IMR-90 (cell line): Measurements from ENCODE around the gene SYS1. TPM values are rescaled to one million over a fixed set of nuclear protein-coding genes. Genes with fewer than 3 reads are reported as not detected.

Experiments used
- ATAC-seq: fragments of 200-7000 bp; cut with Tn5 transposase; 2 replicates; pipeline ENCODE4 v1.9.1; 2020; ENCODE audit warnings: low read depth, mild to moderate bottlenecking, moderate library complexity
- BruUV-seq: library from RNA; stranded (reverse); fragments of 400-500 nt; replicated peaks from 2 replicates; lab custom pipeline; 2021; lab: Mats Ljungman, UMichigan
- CTCF ChIA-PET: fragments of 300-600 bp; formaldehyde crosslinking; extraction: SDS; loops from one replicate; lab custom pipeline; 2021; ENCODE audit warnings: antibody characterized with exemption; lab: Yijun Ruan, JAX
- POLR2A ChIA-PET: fragments of 300-600 bp; sonication (Branson Sonifier 250); formaldehyde crosslinking; loops from one replicate; lab custom pipeline; 2022; ENCODE audit warnings: antibody characterized with exemption; ENCODE audit not compliant: unreplicated experiment; lab: Charles Lee
- DNase-seq: peaks from one replicate; pipeline ENCODE4 v3.0.0; 2013
- H2AFZ ChIP-seq: replicated peaks from 2 replicates; pipeline ENCODE3; 2013; ENCODE audit warnings: low read length, mild to moderate bottlenecking; ENCODE audit not compliant: poor library complexity
- H2AK5ac ChIP-seq: 2 replicates; pipeline ENCODE4 v1.6.1; 2013; ENCODE audit warnings: low read depth, low read length, inconsistent platforms
- H2AK9ac ChIP-seq: replicated peaks from 2 replicates; pipeline ENCODE3; 2013; ENCODE audit warnings: mild to moderate bottlenecking, low read depth, low read length, moderate library complexity; ENCODE audit not compliant: poor library complexity
- H2BK120ac ChIP-seq: 2 replicates; pipeline ENCODE4 v1.6.1; 2013; ENCODE audit warnings: low read depth, low read length, inconsistent platforms
- H2BK15ac ChIP-seq: 3 replicates; pipeline ENCODE4 v1.6.1; 2013; ENCODE audit warnings: low read depth, low read length, inconsistent platforms
- H2BK20ac ChIP-seq: 2 replicates; pipeline ENCODE4 v1.6.1; 2013; ENCODE audit warnings: low read depth, mild to moderate bottlenecking, inconsistent platforms, low read length, moderate library complexity
- H2BK5ac ChIP-seq: 2 replicates; pipeline ENCODE4 v1.6.1; 2013; ENCODE audit warnings: mild to moderate bottlenecking, low read depth, low read length, inconsistent platforms; ENCODE audit not compliant: poor library complexity, severe bottlenecking
- H3K14ac ChIP-seq: replicated peaks from 2 replicates; pipeline ENCODE4 v1.6.1; 2013; ENCODE audit warnings: low read depth, low read length, inconsistent platforms
- H3K18ac ChIP-seq: 2 replicates; pipeline ENCODE4 v1.6.1; 2013; ENCODE audit warnings: low read depth, low read length, control low read depth
- H3K23ac ChIP-seq: 2 replicates; pipeline ENCODE4 v1.6.1; 2013; ENCODE audit warnings: low read depth, low read length, inconsistent platforms
- H3K27ac ChIP-seq: 2 replicates; pipeline ENCODE4 v1.5.1; 2013; ENCODE audit warnings: mild to moderate bottlenecking, control low read depth, low read length; ENCODE audit not compliant: insufficient read depth
- H3K27me3 ChIP-seq: 2 replicates; pipeline ENCODE4 v1.6.1; 2013; ENCODE audit warnings: low read length; ENCODE audit not compliant: control insufficient read depth, insufficient read depth
- H3K36me3 ChIP-seq: 2 replicates; pipeline ENCODE4 v1.6.1; 2013; ENCODE audit warnings: low read length, mixed read lengths; ENCODE audit not compliant: control insufficient read depth, insufficient read depth
- H3K4ac ChIP-seq: 2 replicates; pipeline ENCODE4 v1.6.1; 2013; ENCODE audit warnings: low read depth, low read length, inconsistent platforms
- H3K4me1 ChIP-seq: 2 replicates; pipeline ENCODE4 v1.6.1; 2013; ENCODE audit warnings: low read length, mixed read lengths; ENCODE audit not compliant: control insufficient read depth, insufficient read depth
- H3K4me2 ChIP-seq: 2 replicates; pipeline ENCODE4 v1.6.1; 2013; ENCODE audit warnings: low read depth, mild to moderate bottlenecking, control low read depth, low read length, moderate library complexity
- H3K4me3 ChIP-seq: 2 replicates; pipeline ENCODE4 v1.5.1; 2013; ENCODE audit warnings: low read depth, mild to moderate bottlenecking, control low read depth, low read length, moderate library complexity; ENCODE audit not compliant: insufficient read depth
- H3K56ac ChIP-seq: 2 replicates; pipeline ENCODE4 v1.6.1; 2013; ENCODE audit warnings: low read length, inconsistent platforms; ENCODE audit not compliant: insufficient read depth; ENCODE audit errors: extremely low read depth
- H3K79me1 ChIP-seq, 2 experiments: 2 replicates each; pipeline ENCODE4 v1.6.1; 2013; ENCODE audit warnings: low read length in 2 of 2, inconsistent platforms in 1 of 2, low read depth in 1 of 2
- H3K9ac ChIP-seq: 2 replicates; pipeline ENCODE4 v1.6.1; 2013; ENCODE audit warnings: low read depth, low read length, control low read depth
- H3K9me1 ChIP-seq: 2 replicates; pipeline ENCODE4 v1.6.1; 2013; ENCODE audit warnings: low read length, inconsistent platforms; ENCODE audit not compliant: insufficient read depth
- H3K9me3 ChIP-seq: 2 replicates; pipeline ENCODE4 v1.6.1; 2013; ENCODE audit warnings: low read length; ENCODE audit not compliant: control insufficient read depth, insufficient read depth
- H4K20me1 ChIP-seq: 2 replicates; pipeline ENCODE4 v1.6.1; 2013; ENCODE audit warnings: low read length, inconsistent platforms; ENCODE audit not compliant: insufficient read depth
- H4K5ac ChIP-seq: 2 replicates; pipeline ENCODE4 v1.6.1; 2013; ENCODE audit warnings: mild to moderate bottlenecking, low read depth, low read length, control low read depth
- H4K8ac ChIP-seq, 2 experiments: 2 replicates each; pipeline ENCODE4 v1.6.1; 2013; ENCODE audit warnings: low read depth in 2 of 2, low read length in 2 of 2, control low read depth in 1 of 2, inconsistent platforms in 1 of 2
- H4K91ac ChIP-seq: 2 replicates; pipeline ENCODE4 v1.6.1; 2013; ENCODE audit warnings: low read depth, low read length, inconsistent platforms; ENCODE audit not compliant: insufficient read depth
- BHLHE40 ChIP-seq: fragments of 150-350 bp; IDR thresholded peaks from 2 replicates; pipeline ENCODE4 v1.6.1; 2016; ENCODE audit warnings: mild to moderate bottlenecking, low read depth, low read length
- CHD1 ChIP-seq: IDR thresholded peaks from 2 replicates; pipeline ENCODE4 v1.6.1; 2012; ENCODE audit warnings: low read depth, low read length, improper control_type of control experiment
- FOS ChIP-seq: fragments of 150-350 bp; IDR thresholded peaks from 2 replicates; pipeline ENCODE4 v1.6.1; 2016; ENCODE audit warnings: low read depth, low read length
- MAFK ChIP-seq: IDR thresholded peaks from 2 replicates; pipeline ENCODE4 v1.6.1; 2012; ENCODE audit warnings: low read depth, low read length, improper control_type of control experiment
- MXI1 ChIP-seq: IDR thresholded peaks from 2 replicates; pipeline ENCODE4 v1.6.1; 2012; ENCODE audit warnings: low read depth, mild to moderate bottlenecking, low read length, moderate library complexity, borderline replicate concordance
- POLR2A ChIP-seq: IDR thresholded peaks from 2 replicates; pipeline ENCODE4 v1.6.1; 2012; ENCODE audit warnings: mild to moderate bottlenecking, low read depth, low read length
- SMC3 ChIP-seq: fragments of 150-350 bp; IDR thresholded peaks from 2 replicates; pipeline ENCODE4 v1.6.1; 2016; ENCODE audit warnings: low read depth, mild to moderate bottlenecking, antibody characterized with exemption, low read length, moderate library complexity
- WGBS, 2 experiments: methylation state at CpG; one replicate each; pipeline versions ENCODE4 v1.1.5 to v1.1.7; 2013; ENCODE audit warnings: missing lambda C conversion rate in 2 of 2; ENCODE audit not compliant: insufficient read length in 1 of 2; ENCODE audit errors: extremely low coverage in 2 of 2; 5-methylcytosine and 5-hydroxymethylcytosine counted together
- dilution Hi-C: fragments of 300-500 bp; cut with HindIII; formaldehyde crosslinking; loops from one replicate; pipeline ENCODE4 v1.14.3; 2018; ENCODE audit warnings: low sequenced_read_pairs; ENCODE audit not compliant: unreplicated experiment
- in situ Hi-C: fragments of 300-500 bp; cut with MboI; formaldehyde crosslinking; loops from 3 replicates; pipeline ENCODE4 v1.14.3; 2019; ENCODE audit warnings: low sequenced_read_pairs, inconsistent platforms, mixed read lengths
- intact Hi-C: fragments of 100-400 bp; cut with micrococcal nuclease; formaldehyde crosslinking; loops from 2 replicates; pipeline ENCODE4 v1.10.0; 2022
- polyA plus RNA-seq, 3 experiments: library from polyadenylated mRNA; depleted of rRNA; stranded (reverse); fragments of >200 nt; gene quantifications; 2 replicates each; pipeline ENCODE4 v1.2.3, GENCODE V29; 2012; ENCODE audit warnings: low replicate concordance in 1 of 3
- total RNA-seq: library from RNA; depleted of rRNA; stranded (reverse); fragments of >200 nt; gene quantifications from 2 replicates; pipeline ENCODE4 v1.2.3, GENCODE V29; 2012
- TF ChIP-seq, protein P1 (sequence below): fragments of 150-350 bp; IDR thresholded peaks from 2 replicates; pipeline ENCODE4 v1.6.1; 2016; ENCODE audit warnings: low read depth, mild to moderate bottlenecking, low read length, moderate library complexity, borderline replicate concordance

The SYS1 gene
- total and polyA plus RNA-seq, 2 of the 4 experiments (the other 2 are of a cell fraction) = 12.9 to 24.6 TPM

- Histone ChIP-seq H3K4me2 (no peak overlapping the region), H2BK5ac (no peak overlapping the region), H3K9me3 (no peaks in the 10 kb centered on the region), H4K20me1 (peaks cover 6% of the 10 kb centered on the region), H2BK15ac (no peak overlapping the region), H3K14ac (no peak overlapping the region), H3K18ac (no peak overlapping the region), H3K27me3 (no peaks in the 10 kb centered on the region), H4K5ac (no peak overlapping the region), H3K4me3 (no peak overlapping the region), H3K27ac (no peak overlapping the region), H2AK9ac (no peak overlapping the region), H3K4ac (no peak overlapping the region), H2AK5ac (no peak overlapping the region), H2AFZ (no peak overlapping the region), H2BK120ac (no peak overlapping the region), H4K8ac (no peak overlapping the region), H3K4me1 (peaks cover 20% of the 10 kb centered on the region), H3K9ac (no peak overlapping the region), H3K56ac (no peak overlapping the region), H2BK20ac (no peak overlapping the region), H4K91ac (no peak overlapping the region), H3K79me1 (peaks cover 0 to 20% of the 10 kb centered on the region in 2 experiments; a peak in 2 of 4 replicates), H3K36me3 (no peaks in the 10 kb centered on the region), H3K23ac (no peak overlapping the region), H3K9me1 (peaks cover 7% of the 10 kb centered on the region)
- no peak for TF ChIP-seq SMC3
- no peak for TF ChIP-seq BHLHE40
- no peak for TF ChIP-seq CHD1
- no peak for TF ChIP-seq MXI1
- TF ChIP-seq, protein P1, sequence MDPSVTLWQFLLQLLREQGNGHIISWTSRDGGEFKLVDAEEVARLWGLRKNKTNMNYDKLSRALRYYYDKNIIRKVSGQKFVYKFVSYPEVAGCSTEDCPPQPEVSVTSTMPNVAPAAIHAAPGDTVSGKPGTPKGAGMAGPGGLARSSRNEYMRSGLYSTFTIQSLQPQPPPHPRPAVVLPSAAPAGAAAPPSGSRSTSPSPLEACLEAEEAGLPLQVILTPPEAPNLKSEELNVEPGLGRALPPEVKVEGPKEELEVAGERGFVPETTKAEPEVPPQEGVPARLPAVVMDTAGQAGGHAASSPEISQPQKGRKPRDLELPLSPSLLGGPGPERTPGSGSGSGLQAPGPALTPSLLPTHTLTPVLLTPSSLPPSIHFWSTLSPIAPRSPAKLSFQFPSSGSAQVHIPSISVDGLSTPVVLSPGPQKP = no peak
- TF ChIP-seq POLR2A = no peak
- TF ChIP-seq FOS = no peak
- no peak for TF ChIP-seq MAFK
- intact Hi-C loops (no loop called here), in situ Hi-C loops (no loop called here), dilution Hi-C loops (no loop called here)
- ATAC-seq (no peak), DNase-seq (no peak)
- ChIA-PET POLR2A (no interaction called here), CTCF (interaction anchor here (0.6 to 1.7 kb wide), 5 partner anchors 10 to 94 kb away, joined by 3 to 6 read pairs (median 3); partner anchors contain the start of gene SYS1)
- WGBS, 2 experiments = no CpG with 5 or more reads among the region's 3 CpGs
- no TSS peak for BruUV-seq
Measured at GRCh38 chr20:45352729-45353128, 10.2 kb upstream of the SYS1 start.
